Mesothelial cell of epicardium (in vitro differentiated cells): Measurements from ENCODE around the gene UBE2J1. TPM values are rescaled to one million over a fixed set of nuclear protein-coding genes. Genes with fewer than 3 reads are reported as not detected.

ENCODE experiments used
- DNase-seq, 2 experiments: peaks; one replicate each; pipeline ENCODE4 v3.0.0; 2021; ENCODE audit warnings: low spot score in 2 of 2; ENCODE audit not compliant: unreplicated experiment in 2 of 2
- H3K27ac Mint-ChIP-seq: 2 replicates; pipeline ENCODE4 v1.8.0; 2021; ENCODE audit warnings: mixed read lengths
- H3K27me3 Mint-ChIP-seq: 2 replicates; pipeline ENCODE4 v1.8.0; 2021; ENCODE audit warnings: low read depth, mixed read lengths
- H3K36me3 Mint-ChIP-seq: 2 replicates; pipeline ENCODE4 v1.8.0; 2021; ENCODE audit warnings: mixed read lengths
- H3K4me1 Mint-ChIP-seq: 2 replicates; pipeline ENCODE4 v1.8.0; 2021; ENCODE audit warnings: mixed read lengths
- H3K4me3 Mint-ChIP-seq: 2 replicates; pipeline ENCODE4 v1.8.0; 2021; ENCODE audit warnings: mild to moderate bottlenecking, moderate library complexity, mixed read lengths
- H3K9me3 Mint-ChIP-seq: 2 replicates; pipeline ENCODE4 v1.8.0; 2021; ENCODE audit warnings: mixed read lengths
- CTCF ChIP-seq: fragments of 200-600 bp; sonication (generic); IDR thresholded peaks from one replicate; pipeline ENCODE4 v1.5.0; 2021; ENCODE audit warnings: antibody characterized with exemption; ENCODE audit not compliant: unreplicated experiment
- total RNA-seq: library from RNA; stranded (reverse); gene quantifications from 3 replicates; pipeline ENCODE4 v1.2.1, GENCODE V29; 2021

UBE2J1 gene
- total RNA-seq, 1 donor from 2014 or later = 32.2 TPM

DNA sequence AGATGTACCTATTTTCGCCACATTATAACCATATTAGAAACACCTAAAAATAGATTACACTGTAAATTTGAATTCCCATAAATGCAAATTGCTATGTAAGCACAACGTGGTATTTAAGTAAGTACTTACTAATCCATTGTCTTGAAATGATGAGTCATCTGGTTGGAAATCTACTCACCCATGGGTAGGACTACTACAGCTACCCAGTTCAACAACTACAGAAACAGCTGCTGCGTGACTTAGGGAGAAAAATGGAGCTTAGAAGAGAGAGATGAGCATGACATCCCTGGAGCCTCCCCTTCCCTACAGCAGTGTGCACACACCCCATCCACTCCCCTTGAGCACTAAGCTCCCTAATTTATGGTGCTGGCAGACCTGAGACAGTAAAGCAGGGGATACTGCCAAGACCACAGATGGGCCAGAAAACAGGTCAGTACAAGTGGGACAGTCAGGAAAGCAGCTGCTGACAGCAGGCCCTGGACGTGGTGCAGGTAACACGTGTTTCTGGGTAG is 32.7 kb upstream of the UBE2J1 start:
- Mint-ChIP-seq H3K9me3 (no peaks in the 10 kb centered on the region), H3K4me3 (no peak overlapping the region), H3K27me3 (no peaks in the 10 kb centered on the region), H3K27ac (no peak overlapping the region), H3K4me1 (no peaks in the 10 kb centered on the region), H3K36me3 (no peaks in the 10 kb centered on the region)
- DNase-seq = no peak
- no peak for TF ChIP-seq CTCF

GRCh38 chr6:89381031-89381430 is 28.5 kb upstream of the UBE2J1 start:
- no peaks in the 10 kb centered on the region for H3K36me3 Mint-ChIP-seq
- peaks cover 1% of the 10 kb centered on the region for H3K4me1 Mint-ChIP-seq
- no peak for TF ChIP-seq CTCF
- no peak overlapping the region for H3K4me3 Mint-ChIP-seq
- no peak overlapping the region for H3K27ac Mint-ChIP-seq
- H3K9me3 Mint-ChIP-seq = no peaks in the 10 kb centered on the region
- H3K27me3 Mint-ChIP-seq = no peaks in the 10 kb centered on the region
- no peak for DNase-seq

GRCh38 chr6:89379281-89379680 is 26.8 kb upstream of the UBE2J1 start:
- H3K27ac Mint-ChIP-seq = no peak overlapping the region

GRCh38 chr6:89378628-89379027 is 26.1 kb upstream of the UBE2J1 start:
- no peak for TF ChIP-seq CTCF
- H3K36me3 Mint-ChIP-seq = no peaks in the 10 kb centered on the region

More at GRCh38 chr6:89379281-89379680, 26.8 kb upstream of the UBE2J1 start:
- Mint-ChIP-seq H3K4me1 (peaks cover 6% of the 10 kb centered on the region), H3K36me3 (no peaks in the 10 kb centered on the region), H3K4me3 (no peak overlapping the region), H3K27me3 (no peaks in the 10 kb centered on the region), H3K9me3 (no peaks in the 10 kb centered on the region)
- TF ChIP-seq CTCF = no peak
- DNase-seq = no peak

GRCh38 chr6:89375427-89376267 is 23.1 kb upstream of the UBE2J1 start:
- Mint-ChIP-seq H3K4me3 (no peak overlapping the region), H3K27ac (peak overlapping the region; percentile 30), H3K36me3 (no peaks in the 10 kb centered on the region), H3K9me3 (no peaks in the 10 kb centered on the region), H3K27me3 (no peaks in the 10 kb centered on the region), H3K4me1 (peaks cover 6% of the 10 kb centered on the region)
- DNase-seq = no peak
- TF ChIP-seq CTCF = no peak

More at GRCh38 chr6:89378628-89379027, 26.1 kb upstream of the UBE2J1 start:
- Mint-ChIP-seq H3K4me1 (peaks cover 6% of the 10 kb centered on the region), H3K27ac (no peak overlapping the region), H3K4me3 (no peak overlapping the region), H3K27me3 (no peaks in the 10 kb centered on the region), H3K9me3 (no peaks in the 10 kb centered on the region)
- no peak for DNase-seq
